Right lobe of liver (tissue), 4 donors: ENCODE results near the gene TMEM120B.

ENCODE experiments used
- CTCF ChIP-seq, 4 donors: fragments of 200-600 bp in 3 of 4; fragments of 450-650 bp in 1 of 4; IDR thresholded peaks; one replicate each; pipeline versions ENCODE4 v1.5.1 to v1.8.0; 2016 to 2022; ENCODE audit warnings: antibody characterized with exemption in 4 of 4, mild to moderate bottlenecking in 2 of 4
- POLR2A ChIP-seq: fragments of 450-650 bp; IDR thresholded peaks from one replicate; pipeline ENCODE4 v1.6.1; 2017; ENCODE audit warnings: antibody characterized with exemption, mild to moderate bottlenecking
- donor health status: DM: no; HTN: no; CAD: no.
- donor health status: DM: no; HTN: no; CAD: no.
- donor health status: DM: no; HTN: yes; CAD: no.

- no peak for TF ChIP-seq CTCF (IDR thresholded peaks at IDR 0.05)
- TF ChIP-seq POLR2A, result no peak
Measured at GRCh38 chr12:121738340-121738858, 25.8 kb downstream of the TMEM120B start.
